ENCODE measurements around the gene KCTD7.
"Not testable (repeated sequence)": the region's sequence is repeated elsewhere in the genome, so short reads cannot be mapped to it uniquely, and the experiment has no call there.

Gene KCTD7

DNA sequence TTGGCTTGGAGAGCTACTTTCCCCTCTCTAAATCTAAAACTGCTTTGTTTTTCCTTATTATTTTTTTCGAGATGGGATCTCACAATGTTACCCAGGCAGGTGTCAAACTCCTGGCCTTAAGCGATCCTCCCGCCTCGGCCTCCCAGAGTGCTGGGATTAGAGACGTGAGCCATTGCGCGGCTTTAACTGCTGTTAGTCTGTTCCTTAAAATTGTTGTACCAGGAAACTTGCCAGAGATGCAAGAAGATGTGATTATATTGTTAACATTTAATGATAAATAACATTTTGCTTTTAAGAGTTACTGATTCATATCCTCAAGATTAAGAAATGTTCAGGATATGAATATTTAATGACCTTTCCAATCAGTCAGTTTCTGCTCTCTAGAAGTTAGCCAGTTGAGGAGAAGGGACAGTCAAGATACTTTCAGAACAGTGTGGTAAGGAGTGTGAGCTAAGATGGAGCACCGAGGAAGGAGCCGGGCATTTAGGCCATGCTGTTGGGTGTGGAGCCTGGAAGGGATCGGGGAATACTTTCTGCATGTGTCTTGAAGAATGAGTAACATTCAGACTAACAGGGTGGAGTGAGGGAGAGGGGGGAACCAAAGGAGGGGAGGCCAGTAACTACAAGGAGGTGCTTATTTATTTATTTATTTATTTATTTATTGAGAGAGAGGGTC lies 54.6 kb downstream of the KCTD7 start:
- DNase-seq, result not testable (repeated sequence)

DNA sequence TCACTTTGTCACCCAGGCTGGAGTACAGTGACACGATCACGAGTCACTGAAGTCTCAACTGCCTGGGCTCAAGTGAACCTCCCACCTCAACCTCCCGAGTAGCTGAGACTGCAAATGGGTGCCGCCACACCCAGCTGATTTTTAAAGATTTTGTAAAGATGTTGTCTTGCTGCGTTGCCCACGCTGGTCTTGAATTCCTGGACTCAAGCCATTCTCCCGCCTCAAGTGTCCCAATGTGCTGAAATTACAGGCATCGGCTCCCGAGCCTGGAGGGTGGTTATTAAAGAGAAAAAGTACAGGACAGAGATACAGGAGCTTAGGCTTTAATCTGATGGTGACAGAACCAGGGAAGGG lies 55.1 kb downstream of the KCTD7 start:
- DNase-seq, result no peak

DNA sequence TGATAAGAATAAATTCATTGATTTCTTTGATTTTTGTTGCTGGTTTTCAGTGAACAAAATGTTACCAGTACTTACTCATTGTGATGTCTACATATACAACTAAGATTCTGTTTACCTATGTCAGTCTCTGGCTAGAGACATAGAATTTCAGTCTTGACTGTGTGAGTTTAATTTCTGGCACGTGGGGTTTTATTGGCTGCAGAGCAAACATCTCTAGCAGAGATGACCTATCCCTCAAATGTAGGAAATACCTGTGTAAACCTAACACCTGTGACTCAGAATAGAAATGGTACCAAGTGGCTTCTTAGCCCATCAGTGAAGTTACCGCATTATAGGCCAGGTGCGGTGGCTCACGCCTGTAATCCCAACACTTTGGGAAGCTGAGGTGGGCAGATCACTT lies 57.0 kb downstream of the KCTD7 start:
- DNase-seq, result not testable (repeated sequence)

DNA sequence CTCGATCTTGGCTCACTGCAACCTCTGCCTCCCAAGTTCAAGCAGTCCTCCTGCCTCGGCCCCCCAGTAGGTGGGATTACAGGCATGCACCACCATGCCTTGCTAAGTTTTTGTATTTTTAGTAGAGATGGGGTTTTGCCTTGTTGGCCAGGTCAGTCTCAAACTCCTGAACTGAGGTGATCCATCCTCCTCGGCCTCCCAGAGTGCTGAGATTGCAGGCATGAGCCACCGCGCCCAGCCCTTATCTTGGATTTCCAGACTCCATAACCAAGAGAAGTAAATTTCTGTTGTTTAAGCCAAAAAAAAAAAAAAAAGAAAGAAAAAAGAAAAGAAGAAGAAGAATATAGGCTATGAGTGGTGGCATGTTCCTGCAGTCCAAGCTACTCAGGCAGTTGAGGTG lies 58.5 kb downstream of the KCTD7 start:
- DNase-seq, result no peak

DNA sequence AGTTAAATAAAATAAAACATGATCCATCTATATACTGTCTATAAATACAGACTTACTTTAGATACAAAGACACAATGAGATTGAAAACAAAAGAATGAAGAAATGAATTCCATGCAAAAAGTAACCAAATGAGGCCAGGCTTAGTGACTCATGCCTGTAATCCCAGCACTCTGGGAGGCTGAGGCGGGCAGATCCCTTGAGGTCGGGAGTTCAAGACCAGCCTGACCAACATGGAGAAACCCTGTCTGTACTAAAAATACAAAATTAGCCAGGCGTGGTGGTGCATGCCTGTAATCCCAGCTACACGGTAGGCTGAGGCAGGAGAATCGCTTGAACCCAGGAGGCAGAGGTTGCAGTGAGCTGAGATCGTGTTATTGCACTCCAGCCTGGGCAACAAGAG lies 59.0 kb downstream of the KCTD7 start:
- not testable (repeated sequence) for DNase-seq

DNA sequence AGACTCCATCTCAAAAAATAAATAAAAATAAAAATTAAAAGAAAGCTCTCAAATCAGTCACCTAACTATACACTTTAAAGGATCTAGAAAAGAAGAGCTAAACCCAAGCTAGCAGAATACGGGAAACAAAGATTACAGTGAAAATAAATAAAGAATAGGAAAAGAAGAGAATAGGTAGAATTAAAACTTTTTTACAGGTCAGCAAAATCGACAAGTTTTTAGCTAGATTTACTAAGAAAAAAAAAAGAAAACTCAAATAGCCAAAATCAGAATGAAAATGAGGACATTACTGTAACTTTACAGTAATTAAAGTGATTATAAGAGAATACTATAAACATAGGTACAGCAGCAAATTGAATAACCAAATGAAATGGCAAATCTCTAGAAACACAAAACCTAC lies 60.4 kb downstream of the KCTD7 start:
- DNase-seq, result no peak

DNA sequence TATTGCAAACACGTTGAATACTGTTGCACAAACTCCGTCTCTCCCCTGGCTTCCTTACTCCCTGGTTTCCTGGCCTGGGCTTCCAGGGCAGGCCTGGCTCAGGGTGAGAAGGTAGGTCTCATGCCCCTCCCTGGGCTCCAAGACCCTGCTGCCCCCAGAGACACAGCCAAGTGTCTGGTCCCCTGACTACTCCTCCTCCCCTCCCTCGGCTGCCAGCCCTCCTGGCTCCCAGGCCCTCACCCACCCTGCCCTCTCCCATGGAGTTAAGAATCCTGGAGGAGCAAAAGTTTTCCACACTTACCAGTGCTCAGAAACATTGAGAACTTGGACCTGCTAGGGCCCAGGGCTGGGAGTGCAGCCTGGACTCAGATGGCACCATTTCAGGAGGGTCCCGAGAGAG lies 64.7 kb downstream of the KCTD7 start:
- no peak for DNase-seq

Data from stimulated activated naive CD4-positive, alpha-beta T cell (primary cell).